Measurements from ENCODE around the gene CWC15. TPM values are rescaled to one million over a fixed set of nuclear protein-coding genes. Genes with fewer than 3 reads are reported as not detected.

Gene CWC15
- total and polyA plus RNA-seq, 2 donors (not counting 3 experiments of a cell fraction or from before 2014, with no cell fraction given) = 16.9 to 72.0 TPM

GRCh38 chr11:94946812-94947211 lies 26.5 kb downstream of the CWC15 start:
- BruUV-seq (replicated peaks) = no TSS peak
- TF ChIP-seq, protein P1, sequence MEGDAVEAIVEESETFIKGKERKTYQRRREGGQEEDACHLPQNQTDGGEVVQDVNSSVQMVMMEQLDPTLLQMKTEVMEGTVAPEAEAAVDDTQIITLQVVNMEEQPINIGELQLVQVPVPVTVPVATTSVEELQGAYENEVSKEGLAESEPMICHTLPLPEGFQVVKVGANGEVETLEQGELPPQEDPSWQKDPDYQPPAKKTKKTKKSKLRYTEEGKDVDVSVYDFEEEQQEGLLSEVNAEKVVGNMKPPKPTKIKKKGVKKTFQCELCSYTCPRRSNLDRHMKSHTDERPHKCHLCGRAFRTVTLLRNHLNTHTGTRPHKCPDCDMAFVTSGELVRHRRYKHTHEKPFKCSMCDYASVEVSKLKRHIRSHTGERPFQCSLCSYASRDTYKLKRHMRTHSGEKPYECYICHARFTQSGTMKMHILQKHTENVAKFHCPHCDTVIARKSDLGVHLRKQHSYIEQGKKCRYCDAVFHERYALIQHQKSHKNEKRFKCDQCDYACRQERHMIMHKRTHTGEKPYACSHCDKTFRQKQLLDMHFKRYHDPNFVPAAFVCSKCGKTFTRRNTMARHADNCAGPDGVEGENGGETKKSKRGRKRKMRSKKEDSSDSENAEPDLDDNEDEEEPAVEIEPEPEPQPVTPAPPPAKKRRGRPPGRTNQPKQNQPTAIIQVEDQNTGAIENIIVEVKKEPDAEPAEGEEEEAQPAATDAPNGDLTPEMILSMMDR (IDR thresholded peaks at IDR 0.05; ENCODE audit: extremely low read depth in 1 of 2, insufficient read depth in 1 of 2, low read depth in 1 of 2, low read length in 2 of 2) = no peak
- TF ChIP-seq MYC (IDR thresholded peaks at IDR 0.05; ENCODE audit: low read depth, low read length) (no peak), JUN (IDR thresholded peaks at IDR 0.05; ENCODE audit: borderline replicate concordance, insufficient read depth, insufficient read length, low read depth) (no peak), GATA2 (IDR thresholded peaks at IDR 0.05; ENCODE audit: insufficient read depth, insufficient read length, low read depth, low read length) (no peak), EZH2 (IDR thresholded peaks at IDR 0.05; ENCODE audit: borderline replicate concordance, low read depth, low read length, severe bottlenecking) (no peak), FOS (IDR thresholded peaks at IDR 0.05; ENCODE audit: borderline replicate concordance, insufficient read depth, low read length) (no peak), POLR2AphosphoS5 (IDR thresholded peaks at IDR 0.05; ENCODE audit: insufficient read depth, low read depth, low read length) (no peak), POLR2A (IDR thresholded peaks at IDR 0.05; ENCODE audit: low read depth, low read length) (no peak)
- TF ChIP-seq, protein P2, sequence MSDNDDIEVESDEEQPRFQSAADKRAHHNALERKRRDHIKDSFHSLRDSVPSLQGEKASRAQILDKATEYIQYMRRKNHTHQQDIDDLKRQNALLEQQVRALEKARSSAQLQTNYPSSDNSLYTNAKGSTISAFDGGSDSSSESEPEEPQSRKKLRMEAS (IDR thresholded peaks at IDR 0.05; ENCODE audit: insufficient read depth, insufficient read length) = no peak
- CTCF ChIA-PET = no interaction called here
- Histone ChIP-seq H3K27me3 (ENCODE audit: control insufficient read depth in 2 of 2, insufficient read depth in 2 of 2, low read length in 2 of 2) (no peaks in the 10 kb centered on the region), H3K9me1 (replicated peaks; ENCODE audit: control insufficient read depth, extremely low read depth, insufficient read depth, low read length) (no peaks in the 10 kb centered on the region), H3K9ac (replicated peaks; ENCODE audit: extremely low read depth, insufficient read depth, low read length) (no peak overlapping the region), H4K20me1 (replicated peaks; ENCODE audit: control insufficient read depth, extremely low read depth, insufficient read depth, low read length) (no peaks in the 10 kb centered on the region), H3K4me2 (ENCODE audit: insufficient read depth, low read length) (no peak overlapping the region), H2AFZ (ENCODE audit: low read depth, low read length) (no peak overlapping the region), H3K9me3 (replicated peaks; ENCODE audit: control insufficient read depth, insufficient read depth, low read length) (no peaks in the 10 kb centered on the region), H3K79me2 (ENCODE audit: control insufficient read depth, insufficient read depth, low read length) (no peaks in the 10 kb centered on the region), H3K27ac (ENCODE audit: insufficient read depth, low read depth, low read length) (no peak overlapping the region), H3K36me3 (ENCODE audit: control insufficient read depth in 2 of 2, extremely low read depth in 1 of 2, insufficient read depth in 2 of 2, low read length in 2 of 2) (no peaks in the 10 kb centered on the region), H3K4me1 (ENCODE audit: control insufficient read depth, extremely low read depth, insufficient read depth, low read length) (no peaks in the 10 kb centered on the region), H3K4me3 (replicated peaks in 1 of 3; ENCODE audit: insufficient read depth in 1 of 3, low read depth in 1 of 3, low read length in 3 of 3) (no peak overlapping the region)
- dilution Hi-C loops (cut with MboI; ENCODE audit: extremely low pct_ligation_motif_present, low sequenced_read_pairs) (no loop called here), intact Hi-C loops (cut with micrococcal nuclease) (no loop called here)
- DNase-seq (ENCODE audit: low read depth, low spot score) (no peak), FAIRE-seq (no peak)
- POLR2A ChIA-PET = no interaction called here

Measured in endothelial cell of umbilical vein (primary cell).